Gastrocnemius medialis (tissue), 4 donors: ENCODE data around the gene DPYD. TPM values are rescaled to one million over a fixed set of nuclear protein-coding genes. Genes with fewer than 3 reads are reported as not detected.

Source experiments
- ATAC-seq, 2 donors: fragments of 150-250 bp; one replicate each; pipeline ENCODE4 v1.9.1; 2016
- DNase-seq, 2 donors: peaks; one replicate each; pipeline ENCODE4 v3.0.0-alpha.2; 2019
- H3K27ac ChIP-seq, 4 donors: fragments of 200-600 bp; sonication (generic); 1 replicate in 1 of 4; 2 replicates in 3 of 4; pipeline ENCODE4 v1.5.1; 2016 to 2018; ENCODE audit warnings: mild to moderate bottlenecking in 2 of 4, moderate library complexity in 1 of 4
- H3K27me3 ChIP-seq, 3 donors: fragments of 200-600 bp; sonication (generic) in 2 of 3; 1 replicate in 1 of 3; 2 replicates in 2 of 3; pipeline versions ENCODE4 v1.5.1 to v1.6.0; 2016 to 2019; ENCODE audit warnings: mild to moderate bottlenecking in 1 of 3, moderate library complexity in 1 of 3
- H3K36me3 ChIP-seq, 2 donors: fragments of 200-600 bp; sonication (generic) in 1 of 2; one replicate each; pipeline ENCODE4 v1.5.1; 2017 to 2018
- H3K4me1 ChIP-seq, 2 donors: fragments of 200-600 bp; sonication (generic) in 1 of 2; one replicate each; pipeline ENCODE4 v1.5.1; 2016 to 2017; ENCODE audit warnings: mild to moderate bottlenecking in 2 of 2
- H3K4me3 ChIP-seq, 4 donors: fragments of 200-600 bp; sonication (generic) in 3 of 4; 1 replicate in 1 of 4; 2 replicates in 3 of 4; pipeline ENCODE4 v1.5.1; 2016 to 2019; ENCODE audit warnings: mild to moderate bottlenecking in 2 of 4
- H3K9me3 ChIP-seq, 3 donors: fragments of 200-600 bp; sonication (generic) in 2 of 3; 1 replicate in 1 of 3; 2 replicates in 2 of 3; pipeline ENCODE4 v1.5.1; 2016 to 2019
- CTCF ChIP-seq, 5 experiments: fragments of 450-650 bp in 3 of 5; fragments of 200-600 bp in 2 of 5; sonication (generic) in 2 of 5; IDR thresholded peaks in 4 of 5; conservative IDR thresholded peaks in 1 of 5; 1 replicate in 4 of 5; 2 replicates in 1 of 5; pipeline ENCODE4 v1.5.1; 2016 to 2019; ENCODE audit warnings: antibody characterized with exemption in 5 of 5, mild to moderate bottlenecking in 3 of 5, moderate library complexity in 3 of 5
- POLR2A ChIP-seq, 2 donors: fragments of 450-650 bp; IDR thresholded peaks; one replicate each; pipeline ENCODE4 v1.6.1; 2017; ENCODE audit warnings: antibody characterized with exemption in 2 of 2, mild to moderate bottlenecking in 2 of 2, moderate library complexity in 2 of 2
- in situ Hi-C, 4 donors: fragments of 200-750 bp; cut with MboI; loops; one replicate each; pipeline versions ENCODE4 v1.15.0 to v1.8.0; 2017; ENCODE audit warnings: low sequenced_read_pairs in 4 of 4
- intact Hi-C: fragments of 100-400 bp; cut with DNase I; formaldehyde crosslinking; loops from one replicate; pipeline ENCODE4 v1.15.1; 2023; ENCODE audit warnings: low total_unique reads
- total RNA-seq, 4 donors: library from RNA; depleted of rRNA; stranded (reverse); fragments of >200 nt; gene quantifications; one replicate each; pipeline versions ENCODE4 v1.1.0 to v1.2.3, GENCODE V29; 2016

The DPYD gene
- total RNA-seq, 4 donors from 2014 or later, result 4.6 to 13.9 (median 9.1) TPM

- no peak for DNase-seq
- no peaks in the 10 kb centered on the region for H3K36me3 ChIP-seq
- intact Hi-C loops, result no loop called here
- H3K27ac ChIP-seq, result no peak overlapping the region
- TF ChIP-seq POLR2A (IDR thresholded peaks at IDR 0.05) (no peak), CTCF (IDR thresholded peaks at IDR 0.05 in 4 of 5, conservative IDR thresholded peaks at IDR 0.05 in 1 of 5) (no peak)
- no peak overlapping the region for H3K4me3 ChIP-seq
- in situ Hi-C loops, result no loop called here
- ATAC-seq, result no peak
- H3K9me3 ChIP-seq, result no peaks in the 10 kb centered on the region
- H3K27me3 ChIP-seq, result no peaks in the 10 kb centered on the region
- H3K4me1 ChIP-seq, result no peaks in the 10 kb centered on the region
Measured at GRCh38 chr1:97364086-97364485, 556.7 kb downstream of the DPYD start.

GRCh38 chr1:97356309-97356708 is 564.5 kb downstream of the DPYD start:
- intact Hi-C loops, result no loop called here
- no peaks in the 10 kb centered on the region for H3K4me1 ChIP-seq
- ATAC-seq, result no peak

GRCh38 chr1:97352936-97353382 is 567.9 kb downstream of the DPYD start:
- Histone ChIP-seq H3K9me3 (no peaks in the 10 kb centered on the region), H3K36me3 (no peaks in the 10 kb centered on the region), H3K27me3 (no peaks in the 10 kb centered on the region), H3K4me3 (no peak overlapping the region), H3K27ac (no peak overlapping the region), H3K4me1 (no peaks in the 10 kb centered on the region)
- intact Hi-C loops, result no loop called here
- no peak for TF ChIP-seq POLR2A (IDR thresholded peaks at IDR 0.05)
- TF ChIP-seq CTCF (IDR thresholded peaks at IDR 0.05 in 4 of 5, conservative IDR thresholded peaks at IDR 0.05 in 1 of 5), result no peak
- ATAC-seq, result no peak
- in situ Hi-C loops, result no loop called here
- no peak for DNase-seq

More at GRCh38 chr1:97356309-97356708, 564.5 kb downstream of the DPYD start:
- no peak for DNase-seq
- H3K27ac ChIP-seq, result no peak overlapping the region
- no peaks in the 10 kb centered on the region for H3K9me3 ChIP-seq
- no peak overlapping the region for H3K4me3 ChIP-seq
- TF ChIP-seq POLR2A (IDR thresholded peaks at IDR 0.05), result no peak
- no peak for TF ChIP-seq CTCF (IDR thresholded peaks at IDR 0.05 in 4 of 5, conservative IDR thresholded peaks at IDR 0.05 in 1 of 5)
- H3K36me3 ChIP-seq, result no peaks in the 10 kb centered on the region
- in situ Hi-C loops, result no loop called here
- no peaks in the 10 kb centered on the region for H3K27me3 ChIP-seq

- no peak overlapping the region for H3K4me3 ChIP-seq
- H3K9me3 ChIP-seq, result no peaks in the 10 kb centered on the region
- no peak overlapping the region for H3K27ac ChIP-seq
- no peak for DNase-seq
- no peaks in the 10 kb centered on the region for H3K36me3 ChIP-seq
- TF ChIP-seq POLR2A (IDR thresholded peaks at IDR 0.05) (no peak), CTCF (IDR thresholded peaks at IDR 0.05 in 4 of 5, conservative IDR thresholded peaks at IDR 0.05 in 1 of 5) (no peak)
- H3K4me1 ChIP-seq, result no peaks in the 10 kb centered on the region
- in situ Hi-C loops (no loop called here), intact Hi-C loops (no loop called here)
- H3K27me3 ChIP-seq, result no peaks in the 10 kb centered on the region
- ATAC-seq, result no peak
Measured at GRCh38 chr1:97351846-97352245, 569.0 kb downstream of the DPYD start.

GRCh38 chr1:97350662-97351061 is 570.2 kb downstream of the DPYD start:
- ATAC-seq (no peak), DNase-seq (no peak)
- H3K9me3 ChIP-seq, result no peaks in the 10 kb centered on the region
- H3K36me3 ChIP-seq, result no peaks in the 10 kb centered on the region
- H3K4me1 ChIP-seq, result no peaks in the 10 kb centered on the region
- intact Hi-C loops (no loop called here), in situ Hi-C loops (no loop called here)
- no peaks in the 10 kb centered on the region for H3K27me3 ChIP-seq
- H3K4me3 ChIP-seq, result no peak overlapping the region
- H3K27ac ChIP-seq, result no peak overlapping the region
- TF ChIP-seq POLR2A (IDR thresholded peaks at IDR 0.05) (no peak), CTCF (IDR thresholded peaks at IDR 0.05 in 4 of 5, conservative IDR thresholded peaks at IDR 0.05 in 1 of 5) (no peak)
